ENCODE data around the gene SYT17.

The SYT17 gene

GRCh38 chr16:19223235-19224170 lies 55.5 kb downstream of the SYT17 start:
- Histone ChIP-seq H3K36me3 (ENCODE audit: insufficient read depth, low read length) (no peaks in the 10 kb centered on the region), H3K27ac (no peak overlapping the region), H3K9ac (ENCODE audit: insufficient read length) (no peak overlapping the region), H3K9me3 (ENCODE audit: low read depth, low read length) (no peaks in the 10 kb centered on the region), H3K4me3 (no peak overlapping the region)
- TF ChIP-seq EZH2 (IDR thresholded peaks at IDR 0.05) (no peak), FOXP2 (optimal IDR thresholded peaks at IDR 0.05; ENCODE audit: control extremely low read depth, extremely low read length, insufficient read depth) (no peak), POLR2AphosphoS5 (IDR thresholded peaks at IDR 0.05; ENCODE audit: borderline replicate concordance, low read depth, low read length) (no peak)
- no peak for DNase-seq (ENCODE audit: low read depth, low spot score)

GRCh38 chr16:19225651-19226050 lies 57.6 kb downstream of the SYT17 start:
- Histone ChIP-seq H3K27ac (no peak overlapping the region), H3K4me3 (no peak overlapping the region), H3K9ac (ENCODE audit: insufficient read length) (no peak overlapping the region), H3K36me3 (ENCODE audit: insufficient read depth, low read length) (no peaks in the 10 kb centered on the region), H3K9me3 (ENCODE audit: low read depth, low read length) (no peaks in the 10 kb centered on the region)
- DNase-seq (ENCODE audit: low read depth, low spot score): no peak
- no peak for TF ChIP-seq FOXP2 (optimal IDR thresholded peaks at IDR 0.05; ENCODE audit: control extremely low read depth, extremely low read length, insufficient read depth)
- TF ChIP-seq EZH2 (IDR thresholded peaks at IDR 0.05): no peak

DNA sequence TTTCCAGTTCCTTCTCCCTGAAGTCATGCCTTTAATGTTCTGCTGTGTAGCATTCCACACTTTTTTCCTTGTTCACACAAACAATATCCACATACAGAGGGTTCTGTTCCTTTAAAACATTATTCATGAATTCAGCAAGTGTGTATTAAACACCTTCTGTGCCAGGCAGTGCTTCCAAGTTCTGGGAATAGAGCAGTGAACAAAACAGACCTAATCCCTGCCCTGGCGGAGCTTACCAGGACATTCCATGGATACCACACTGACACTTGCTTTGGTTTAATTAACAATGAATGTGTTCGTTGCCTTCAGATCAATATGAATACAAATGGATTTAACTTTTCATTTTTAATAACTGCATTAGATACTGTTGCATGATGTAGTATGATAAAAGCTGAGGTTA lies 59.6 kb downstream of the SYT17 start:
- DNase-seq (ENCODE audit: low read depth, low spot score): no peak

DNA sequence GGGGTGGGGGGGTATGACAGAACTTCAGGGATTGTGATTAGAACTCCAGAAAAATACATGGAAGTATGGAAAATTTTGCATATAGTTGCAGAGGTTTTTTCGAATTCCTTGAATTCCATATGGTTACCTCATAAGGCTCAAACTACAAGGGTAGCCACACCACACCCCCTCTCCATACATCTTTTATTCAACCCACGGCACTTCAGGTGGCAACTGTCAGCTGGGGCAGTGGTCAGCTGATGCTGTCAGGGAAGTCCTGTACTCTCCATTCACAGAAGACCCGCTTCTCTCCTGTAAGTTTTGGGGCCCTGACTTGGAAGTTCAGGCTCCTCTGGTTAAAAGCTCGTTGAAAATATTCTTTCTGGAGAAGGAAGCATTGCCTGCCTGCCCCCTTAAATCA lies 60.0 kb downstream of the SYT17 start:
- H3K27ac ChIP-seq: no peak overlapping the region
- no peak overlapping the region for H3K4me3 ChIP-seq
- no peak overlapping the region for H3K9ac ChIP-seq (ENCODE audit: insufficient read length)
- H3K9me3 ChIP-seq (ENCODE audit: low read depth, low read length): no peaks in the 10 kb centered on the region
- DNase-seq (ENCODE audit: low read depth, low spot score): no peak
- TF ChIP-seq POLR2AphosphoS5 (IDR thresholded peaks at IDR 0.05; ENCODE audit: borderline replicate concordance, low read depth, low read length) (no peak), FOXP2 (optimal IDR thresholded peaks at IDR 0.05; ENCODE audit: control extremely low read depth, extremely low read length, insufficient read depth) (no peak), EZH2 (IDR thresholded peaks at IDR 0.05) (no peak)
- H3K36me3 ChIP-seq (ENCODE audit: insufficient read depth, low read length): no peaks in the 10 kb centered on the region

More for the DNA sequence above, 59.6 kb downstream of the SYT17 start:
- no peak overlapping the region for H3K9ac ChIP-seq (ENCODE audit: insufficient read length)
- H3K36me3 ChIP-seq (ENCODE audit: insufficient read depth, low read length): no peaks in the 10 kb centered on the region
- H3K9me3 ChIP-seq (ENCODE audit: low read depth, low read length): no peaks in the 10 kb centered on the region
- no peak overlapping the region for H3K27ac ChIP-seq
- no peak for TF ChIP-seq EZH2 (IDR thresholded peaks at IDR 0.05)
- no peak for TF ChIP-seq FOXP2 (optimal IDR thresholded peaks at IDR 0.05; ENCODE audit: control extremely low read depth, extremely low read length, insufficient read depth)
- TF ChIP-seq POLR2AphosphoS5 (IDR thresholded peaks at IDR 0.05; ENCODE audit: borderline replicate concordance, low read depth, low read length): no peak
- no peak overlapping the region for H3K4me3 ChIP-seq

- Histone ChIP-seq H3K4me3 (no peak overlapping the region), H3K9me3 (ENCODE audit: low read depth, low read length) (no peaks in the 10 kb centered on the region), H3K27ac (no peak overlapping the region), H3K9ac (ENCODE audit: insufficient read length) (no peak overlapping the region), H3K36me3 (ENCODE audit: insufficient read depth, low read length) (no peaks in the 10 kb centered on the region)
- TF ChIP-seq FOXP2 (optimal IDR thresholded peaks at IDR 0.05; ENCODE audit: control extremely low read depth, extremely low read length, insufficient read depth) (no peak), EZH2 (IDR thresholded peaks at IDR 0.05) (no peak), POLR2AphosphoS5 (IDR thresholded peaks at IDR 0.05; ENCODE audit: borderline replicate concordance, low read depth, low read length) (no peak)
- no peak for DNase-seq (ENCODE audit: low read depth, low spot score)
Observed at GRCh38 chr16:19228575-19228974, 60.5 kb downstream of the SYT17 start.

GRCh38 chr16:19230575-19230974 lies 62.5 kb downstream of the SYT17 start:
- no peaks in the 10 kb centered on the region for H3K36me3 ChIP-seq (ENCODE audit: insufficient read depth, low read length)
- TF ChIP-seq POLR2AphosphoS5 (IDR thresholded peaks at IDR 0.05; ENCODE audit: borderline replicate concordance, low read depth, low read length) (no peak), EZH2 (IDR thresholded peaks at IDR 0.05) (no peak), FOXP2 (optimal IDR thresholded peaks at IDR 0.05; ENCODE audit: control extremely low read depth, extremely low read length, insufficient read depth) (no peak)
- H3K27ac ChIP-seq: no peak overlapping the region
- H3K9ac ChIP-seq (ENCODE audit: insufficient read length): no peak overlapping the region
- no peak for DNase-seq (ENCODE audit: low read depth, low spot score)
- H3K9me3 ChIP-seq (ENCODE audit: low read depth, low read length): no peaks in the 10 kb centered on the region
- H3K4me3 ChIP-seq: no peak overlapping the region

- Histone ChIP-seq H3K4me3 (no peak overlapping the region), H3K36me3 (ENCODE audit: insufficient read depth, low read length) (no peaks in the 10 kb centered on the region), H3K9ac (ENCODE audit: insufficient read length) (no peak overlapping the region), H3K9me3 (ENCODE audit: low read depth, low read length) (no peaks in the 10 kb centered on the region), H3K27ac (no peak overlapping the region)
- no peak for TF ChIP-seq POLR2AphosphoS5 (IDR thresholded peaks at IDR 0.05; ENCODE audit: borderline replicate concordance, low read depth, low read length)
- TF ChIP-seq FOXP2 (optimal IDR thresholded peaks at IDR 0.05; ENCODE audit: control extremely low read depth, extremely low read length, insufficient read depth): no peak
- TF ChIP-seq EZH2 (IDR thresholded peaks at IDR 0.05): no peak
- DNase-seq (ENCODE audit: low read depth, low spot score): no peak
Observed at GRCh38 chr16:19231881-19232280, 63.8 kb downstream of the SYT17 start.

GRCh38 chr16:19232988-19233387 lies 64.9 kb downstream of the SYT17 start:
- Histone ChIP-seq H3K27ac (no peak overlapping the region), H3K9me3 (ENCODE audit: low read depth, low read length) (no peaks in the 10 kb centered on the region), H3K4me3 (no peak overlapping the region), H3K36me3 (ENCODE audit: insufficient read depth, low read length) (no peaks in the 10 kb centered on the region), H3K9ac (ENCODE audit: insufficient read length) (no peak overlapping the region)
- TF ChIP-seq POLR2AphosphoS5 (IDR thresholded peaks at IDR 0.05; ENCODE audit: borderline replicate concordance, low read depth, low read length): no peak
- TF ChIP-seq FOXP2 (optimal IDR thresholded peaks at IDR 0.05; ENCODE audit: control extremely low read depth, extremely low read length, insufficient read depth): no peak
- no peak for TF ChIP-seq EZH2 (IDR thresholded peaks at IDR 0.05)
- DNase-seq (ENCODE audit: low read depth, low spot score): no peak

Data from SK-N-MC (cell line).